RPMI8226 (cell line): Measurements from ENCODE around the gene ABCA8.
"Not testable (repeated sequence)": the region's sequence is repeated elsewhere in the genome, so short reads cannot be mapped to it uniquely, and the experiment has no call there.

Experiments
- DNase-seq: peaks from one replicate; pipeline ENCODE4 v3.0.0-alpha.2; 2015

The ABCA8 gene, protein sequence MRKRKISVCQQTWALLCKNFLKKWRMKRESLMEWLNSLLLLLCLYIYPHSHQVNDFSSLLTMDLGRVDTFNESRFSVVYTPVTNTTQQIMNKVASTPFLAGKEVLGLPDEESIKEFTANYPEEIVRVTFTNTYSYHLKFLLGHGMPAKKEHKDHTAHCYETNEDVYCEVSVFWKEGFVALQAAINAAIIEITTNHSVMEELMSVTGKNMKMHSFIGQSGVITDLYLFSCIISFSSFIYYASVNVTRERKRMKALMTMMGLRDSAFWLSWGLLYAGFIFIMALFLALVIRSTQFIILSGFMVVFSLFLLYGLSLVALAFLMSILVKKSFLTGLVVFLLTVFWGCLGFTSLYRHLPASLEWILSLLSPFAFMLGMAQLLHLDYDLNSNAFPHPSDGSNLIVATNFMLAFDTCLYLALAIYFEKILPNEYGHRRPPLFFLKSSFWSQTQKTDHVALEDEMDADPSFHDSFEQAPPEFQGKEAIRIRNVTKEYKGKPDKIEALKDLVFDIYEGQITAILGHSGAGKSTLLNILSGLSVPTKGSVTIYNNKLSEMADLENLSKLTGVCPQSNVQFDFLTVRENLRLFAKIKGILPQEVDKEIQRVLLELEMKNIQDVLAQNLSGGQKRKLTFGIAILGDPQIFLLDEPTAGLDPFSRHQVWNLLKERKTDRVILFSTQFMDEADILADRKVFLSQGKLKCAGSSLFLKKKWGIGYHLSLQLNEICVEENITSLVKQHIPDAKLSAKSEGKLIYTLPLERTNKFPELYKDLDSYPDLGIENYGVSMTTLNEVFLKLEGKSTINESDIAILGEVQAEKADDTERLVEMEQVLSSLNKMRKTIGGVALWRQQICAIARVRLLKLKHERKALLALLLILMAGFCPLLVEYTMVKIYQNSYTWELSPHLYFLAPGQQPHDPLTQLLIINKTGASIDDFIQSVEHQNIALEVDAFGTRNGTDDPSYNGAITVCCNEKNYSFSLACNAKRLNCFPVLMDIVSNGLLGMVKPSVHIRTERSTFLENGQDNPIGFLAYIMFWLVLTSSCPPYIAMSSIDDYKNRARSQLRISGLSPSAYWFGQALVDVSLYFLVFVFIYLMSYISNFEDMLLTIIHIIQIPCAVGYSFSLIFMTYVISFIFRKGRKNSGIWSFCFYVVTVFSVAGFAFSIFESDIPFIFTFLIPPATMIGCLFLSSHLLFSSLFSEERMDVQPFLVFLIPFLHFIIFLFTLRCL (N-terminal part only)

DNA sequence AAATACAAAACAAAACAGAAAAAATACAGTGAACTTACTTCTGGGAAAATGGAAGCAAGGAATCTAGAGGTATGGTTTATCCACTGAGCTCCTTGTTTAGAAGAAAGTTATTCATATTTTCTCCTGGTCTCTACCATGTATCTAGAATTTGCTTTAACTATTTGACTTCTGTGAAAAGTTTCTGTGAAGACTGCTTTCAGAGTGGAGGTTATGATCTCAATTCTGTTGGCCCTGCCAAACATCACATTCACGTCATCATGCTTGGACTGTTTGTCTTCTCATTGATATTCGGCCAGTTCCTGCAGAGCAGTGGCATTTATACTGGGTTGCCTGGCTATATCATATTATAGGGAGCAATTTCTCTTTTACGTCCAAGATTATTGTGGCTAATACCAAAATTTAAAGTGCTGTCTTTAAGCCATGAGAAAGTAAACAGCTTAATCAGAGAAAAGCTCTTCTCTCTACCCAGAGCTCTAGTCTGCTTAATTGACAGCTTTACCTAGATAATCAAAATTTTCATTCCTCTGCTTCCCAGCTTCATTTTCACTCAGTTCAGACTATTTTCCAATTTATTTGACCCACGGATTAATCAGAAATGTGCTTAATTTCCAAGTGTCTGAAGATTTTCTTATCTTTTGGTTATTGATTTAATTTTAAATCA is at the start of gene ABCA8:
Gene ABCA8 (minus strand): TSS at position 212 of the 661 bp plus-strand sequence. CDS start 13,358 bp downstream, outside the sequence.
- DNase-seq, result no peak

DNA sequence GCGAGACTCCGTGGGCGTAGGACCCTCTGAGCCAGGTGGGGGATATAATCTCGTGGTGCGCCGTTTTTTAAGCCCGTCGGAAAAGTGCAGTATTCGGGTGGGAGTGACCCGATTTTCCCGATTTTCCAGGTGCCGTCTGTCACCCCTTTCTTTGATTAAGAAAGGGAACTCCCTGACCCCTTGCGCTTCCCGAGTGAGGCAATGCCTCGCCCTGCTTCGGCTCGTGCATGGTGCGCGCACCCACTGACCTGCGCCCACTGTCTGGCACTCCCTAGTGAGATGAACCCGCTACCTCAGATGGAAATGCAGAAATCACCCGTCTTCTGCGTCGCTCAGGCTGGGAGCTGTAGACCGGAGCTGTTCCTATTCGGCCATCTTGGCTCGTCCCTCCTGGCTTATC is 49.6 kb upstream of the ABCA8 start:
- DNase-seq, result not testable (repeated sequence)

DNA sequence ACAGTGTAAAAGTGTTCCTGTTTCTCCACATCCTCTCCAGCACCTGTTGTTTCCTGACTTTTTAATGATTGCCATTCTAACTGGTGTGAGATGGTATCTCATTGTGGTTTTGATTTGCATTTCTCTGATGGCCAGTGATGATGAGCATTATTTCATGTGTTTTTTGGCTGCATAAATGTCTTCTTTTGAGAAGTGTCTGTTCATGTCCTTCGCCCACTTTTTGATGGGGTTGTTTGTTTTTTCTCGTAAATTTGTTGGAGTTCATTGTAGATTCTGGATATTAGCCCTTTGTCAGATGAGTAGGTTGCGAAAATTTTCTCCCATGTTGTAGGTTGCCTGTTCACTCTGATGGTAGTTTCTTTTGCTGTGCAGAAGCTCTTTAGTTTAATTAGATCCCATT is 44.6 kb upstream of the ABCA8 start:
- DNase-seq, result not testable (repeated sequence)

DNA sequence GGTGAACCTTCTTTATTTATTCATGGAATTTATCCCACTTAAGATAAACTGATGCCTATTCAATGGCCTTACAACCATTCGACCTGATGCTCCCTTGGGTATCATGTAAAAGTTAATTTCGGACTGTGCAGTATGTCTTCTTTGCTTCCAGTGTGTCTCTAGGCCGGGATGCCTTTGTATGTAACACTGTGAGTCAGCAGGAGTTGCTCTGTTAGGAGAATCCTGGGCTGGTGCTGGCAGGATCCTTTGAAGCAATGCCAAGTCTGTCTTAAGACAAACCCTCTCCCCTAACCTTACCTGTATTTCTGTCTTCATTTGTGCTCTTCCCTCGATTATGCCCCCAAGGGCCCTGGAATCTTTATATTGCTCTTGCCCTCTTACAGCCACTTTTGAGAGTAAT is 37.9 kb upstream of the ABCA8 start:
- no peak for DNase-seq

DNA sequence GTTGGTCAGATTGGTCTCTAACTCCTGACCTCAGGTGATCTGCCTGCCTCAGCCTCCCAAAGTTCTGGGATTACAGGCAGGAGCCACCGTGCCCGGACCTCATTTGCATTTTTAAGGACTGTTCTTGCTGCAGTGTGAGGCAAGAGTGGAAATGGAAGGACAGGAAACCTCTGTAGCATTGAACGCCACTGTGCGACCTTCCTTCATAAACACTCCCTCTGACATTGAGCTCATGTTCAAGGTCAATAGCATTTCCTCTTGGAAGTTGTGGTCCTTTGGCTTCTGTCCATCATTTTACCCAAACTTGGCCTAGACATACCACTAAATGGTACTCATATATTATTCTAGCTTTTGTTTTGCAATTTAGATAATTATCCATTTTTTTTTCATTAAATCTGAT is 32.8 kb upstream of the ABCA8 start:
- DNase-seq, result no peak

DNA sequence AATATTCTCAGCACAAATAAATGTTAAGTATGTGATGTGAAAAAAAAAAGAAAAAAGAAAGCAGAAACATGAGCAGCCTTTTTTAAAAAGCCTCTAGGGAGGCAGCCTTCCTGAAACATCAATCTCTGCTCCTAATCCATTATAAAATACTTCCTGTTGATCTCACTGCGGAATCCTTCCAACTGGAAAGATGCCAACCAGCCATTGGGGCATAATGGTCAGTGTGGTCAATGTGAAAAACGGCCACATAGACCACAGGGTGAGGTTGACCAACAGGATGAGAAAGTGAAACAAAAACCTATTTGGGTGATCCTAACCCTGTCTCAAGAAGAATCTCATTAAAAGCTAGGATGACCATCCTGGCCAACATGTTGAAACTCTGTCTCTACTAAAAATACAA is 26.1 kb upstream of the ABCA8 start:
- no peak for DNase-seq

DNA sequence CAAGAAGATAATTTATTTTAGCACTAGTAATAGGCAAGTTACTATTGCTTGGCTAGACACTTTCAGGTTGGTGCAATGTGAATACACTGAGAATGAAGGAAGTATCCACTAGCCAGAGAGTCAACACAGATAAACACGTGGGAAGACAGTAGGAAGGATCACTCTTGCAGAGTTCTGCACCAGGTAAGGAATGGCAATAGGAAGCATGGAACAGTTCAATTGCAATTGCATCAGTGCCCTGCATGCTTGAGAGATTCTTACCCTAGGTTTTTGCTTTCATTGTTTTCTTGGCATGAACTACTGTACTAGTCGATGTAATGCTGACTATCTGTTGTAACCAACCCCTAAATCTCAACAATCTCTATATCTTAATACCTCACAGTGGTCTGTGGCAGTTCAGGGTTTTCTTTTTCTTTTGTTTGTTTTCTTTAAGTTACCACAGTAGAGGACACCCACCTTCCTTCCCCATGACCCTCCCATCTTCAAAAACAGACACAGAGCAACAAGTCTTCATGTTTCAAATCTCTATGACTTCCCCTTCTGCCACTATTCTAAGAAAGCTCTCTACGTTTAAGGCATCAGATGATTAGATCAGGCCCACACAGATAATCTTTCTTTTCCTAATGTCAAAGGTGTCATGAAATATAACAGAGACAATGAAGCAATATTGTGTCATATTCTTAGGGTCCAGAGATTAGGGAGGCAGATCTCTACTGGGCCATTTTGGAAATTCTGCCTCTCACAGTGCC is 18.1 kb upstream of the ABCA8 start:
- DNase-seq, result no peak

DNA sequence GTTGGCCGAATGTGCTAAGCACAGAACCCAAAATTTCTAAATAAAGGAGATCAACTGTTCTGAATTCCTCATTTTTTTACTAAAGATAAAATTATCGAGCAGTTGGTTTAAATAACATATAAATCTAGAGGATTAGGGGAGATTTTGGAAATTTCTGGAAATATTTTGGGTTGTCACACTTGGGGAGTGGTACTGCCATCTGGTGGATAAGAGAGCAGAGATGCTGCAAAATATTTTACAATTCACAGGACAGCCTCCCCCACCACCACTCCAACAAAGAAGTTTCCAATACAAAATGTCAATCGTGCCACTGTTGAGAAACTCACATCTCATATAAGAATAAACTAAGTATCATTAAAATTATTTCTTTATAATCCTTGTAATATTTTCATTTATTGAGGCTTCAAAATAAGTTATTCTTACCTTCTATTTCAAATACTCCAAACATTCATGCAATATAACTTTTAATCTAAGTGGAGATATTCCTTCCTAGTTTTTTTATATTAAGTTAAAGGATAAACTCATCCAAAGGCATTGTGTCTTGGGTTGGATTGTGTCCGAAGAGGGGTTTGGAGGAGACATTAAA is 17.0 kb upstream of the ABCA8 start:
- DNase-seq, result peak; percentile 14

DNA sequence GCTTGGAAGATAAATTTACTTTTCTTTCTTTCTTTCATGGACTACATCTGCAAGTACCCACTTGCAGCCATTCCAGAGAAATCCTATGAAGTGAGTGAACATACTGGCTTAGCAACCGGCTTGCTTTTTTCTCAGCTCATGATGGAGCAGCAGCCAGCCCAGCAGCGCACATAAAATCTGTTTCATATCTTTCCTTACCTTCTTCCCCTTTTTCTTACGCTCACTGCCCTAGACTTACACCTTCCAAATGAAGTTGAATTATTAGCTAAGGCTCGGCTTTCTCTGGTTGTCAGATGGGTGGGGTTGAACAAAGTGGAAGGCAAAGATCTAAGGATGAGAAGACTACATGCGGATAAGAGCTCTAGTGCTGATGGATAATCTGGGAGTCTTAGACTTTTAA is 13.9 kb upstream of the ABCA8 start:
- DNase-seq, result no peak

DNA sequence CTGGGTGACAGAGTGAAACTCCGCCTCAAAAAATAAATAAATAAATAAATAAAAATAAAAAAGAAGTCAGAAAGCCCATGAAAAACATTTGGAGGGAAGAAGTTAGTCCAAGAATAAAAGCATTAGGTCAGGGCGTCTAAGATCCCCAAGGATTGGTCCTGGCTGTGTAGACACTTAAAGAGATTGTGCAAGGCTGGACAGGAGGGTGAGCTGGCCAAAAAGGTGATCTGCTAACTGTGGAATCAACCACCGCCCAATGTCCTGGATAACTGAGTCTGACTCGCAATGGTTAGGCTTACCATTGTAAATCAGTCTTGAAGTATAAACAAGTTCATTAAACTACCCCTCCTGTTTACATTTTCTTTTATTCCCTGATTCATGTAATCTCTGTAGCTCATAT is 8.8 kb upstream of the ABCA8 start:
- no peak for DNase-seq

DNA sequence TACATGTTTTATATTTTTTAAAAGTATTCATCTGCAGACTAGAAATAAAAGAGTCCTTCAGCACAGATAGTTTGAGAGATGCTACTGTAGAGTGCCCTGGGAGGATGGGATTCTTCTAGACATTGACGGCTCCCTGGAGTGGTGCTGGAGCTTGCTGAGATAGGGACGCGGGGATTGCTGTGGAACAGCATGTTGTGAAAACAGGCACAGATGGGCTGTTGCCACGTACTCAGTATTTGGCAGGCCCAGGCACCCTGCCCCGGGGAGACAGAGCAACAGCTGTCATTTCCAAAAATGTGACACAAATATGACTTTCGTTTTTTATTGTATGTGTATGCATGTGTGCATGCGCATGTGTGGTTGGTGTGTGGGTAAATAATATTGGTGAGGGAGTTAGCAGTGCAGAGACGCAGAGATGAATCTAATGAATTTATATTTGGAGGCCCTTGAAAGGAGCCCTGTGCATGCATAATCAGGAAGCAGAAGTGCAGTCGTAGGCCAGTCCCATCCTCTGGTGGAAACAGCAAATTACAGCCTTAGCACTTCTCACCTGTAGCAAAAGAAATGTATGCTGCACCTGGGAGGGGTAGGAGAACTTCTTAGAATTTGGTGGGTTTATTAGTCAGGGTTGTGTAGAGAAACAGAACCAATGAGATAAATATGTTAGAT is 6.2 kb upstream of the ABCA8 start:
- no peak for DNase-seq

DNA sequence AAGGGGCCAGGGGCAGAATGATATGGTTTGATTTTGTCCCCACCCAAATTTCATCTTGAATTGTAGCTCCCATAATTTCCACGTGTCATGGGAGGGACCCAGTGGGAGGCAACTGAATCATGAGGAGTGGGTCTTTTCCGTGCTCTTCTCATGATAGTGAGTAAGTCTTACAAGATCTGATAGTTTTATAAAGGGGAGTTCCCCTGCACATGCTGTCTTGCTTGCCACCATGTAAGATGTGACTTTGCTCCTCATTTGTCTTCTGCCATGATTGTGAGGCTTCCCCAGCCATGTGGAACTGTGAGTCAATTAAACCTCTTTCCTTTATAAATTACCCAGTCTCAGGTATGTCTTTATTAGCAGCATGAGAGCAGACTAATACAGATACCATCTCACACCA is 3.9 kb upstream of the ABCA8 start:
- DNase-seq, result not testable (repeated sequence)

DNA sequence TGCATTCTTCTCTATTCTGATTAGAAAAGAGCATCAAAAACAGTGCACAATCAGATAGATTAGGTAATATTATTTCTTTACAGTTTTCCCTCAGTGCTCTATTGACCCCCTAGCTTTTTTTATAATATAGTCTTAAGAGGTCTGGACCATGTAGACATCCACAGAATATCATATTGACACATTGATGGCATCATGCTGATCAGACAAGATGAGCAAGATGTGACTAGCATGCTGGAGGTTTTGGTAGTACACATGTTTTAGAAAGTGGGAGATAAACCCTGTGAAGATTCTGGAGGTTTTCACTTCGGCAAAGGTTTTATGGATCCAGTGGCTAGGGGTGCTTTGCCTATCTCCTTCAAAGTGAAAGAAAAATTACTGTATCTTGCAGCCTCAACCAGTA is 2.8 kb upstream of the ABCA8 start:
- DNase-seq, result no peak

DNA sequence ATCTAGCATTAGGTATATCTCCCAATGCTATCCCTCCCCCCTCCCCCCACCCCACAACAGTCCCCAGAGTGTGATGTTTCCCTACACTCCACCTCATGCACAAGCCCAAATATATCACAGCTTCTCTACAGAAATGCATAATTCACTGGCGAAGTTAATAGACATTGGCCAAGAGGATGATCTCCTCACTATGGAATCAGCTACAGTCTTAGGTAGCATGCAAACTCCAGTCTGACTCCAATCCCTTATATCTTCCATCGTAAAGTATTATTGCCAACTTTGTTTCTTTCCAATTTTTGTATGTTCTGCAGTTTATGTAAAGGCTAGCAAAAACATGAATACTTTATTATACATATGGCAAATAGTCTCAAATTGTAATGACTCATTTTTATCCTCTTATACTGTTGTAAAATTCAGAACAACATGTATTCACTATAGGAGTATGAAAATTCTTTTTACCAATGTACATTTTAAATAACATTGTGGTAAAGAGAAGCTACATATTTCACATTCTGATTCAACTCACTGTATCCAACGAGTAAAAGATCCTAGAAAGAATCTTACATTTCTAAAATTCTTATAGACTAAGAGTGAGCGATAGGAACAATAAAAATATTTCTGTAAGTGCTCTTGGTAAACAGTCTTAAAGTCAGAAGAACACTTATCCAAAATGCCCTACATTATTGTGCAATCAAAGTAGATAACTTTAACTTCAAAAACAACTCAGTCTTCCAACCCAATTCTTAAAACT is 871 bp downstream of the ABCA8 start:
- DNase-seq, result no peak

DNA sequence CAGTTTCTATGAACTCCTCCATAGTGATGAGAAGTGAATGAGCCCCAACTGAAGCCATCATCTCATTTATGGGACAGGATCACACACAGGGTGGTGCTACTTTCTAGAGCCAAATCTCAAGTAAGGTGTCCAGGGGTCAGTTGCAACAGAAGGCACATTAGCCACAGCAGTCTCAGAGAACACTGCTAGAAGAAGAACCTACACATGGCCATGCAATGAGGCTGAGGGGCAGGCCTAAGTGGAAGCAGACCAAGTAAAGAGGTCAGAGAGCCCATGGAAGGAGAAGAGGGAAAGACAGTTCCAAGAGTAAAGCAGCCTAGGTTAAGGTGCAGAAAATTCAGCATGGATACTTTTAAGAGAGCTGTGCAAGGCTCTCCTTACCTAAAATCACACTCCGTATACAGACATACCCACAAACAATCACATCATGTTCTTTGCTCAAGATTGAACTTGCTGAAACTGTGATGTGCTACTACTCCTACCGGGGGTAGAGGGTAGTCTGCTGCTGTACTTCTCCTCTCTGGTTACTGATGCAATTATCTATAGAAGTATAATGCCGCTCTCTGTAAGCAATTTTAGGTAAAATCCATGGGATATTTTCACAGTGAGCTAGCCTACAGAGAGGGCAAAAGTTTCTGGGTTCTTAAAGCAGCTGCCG is 1.7 kb downstream of the ABCA8 start:
- DNase-seq, result no peak

DNA sequence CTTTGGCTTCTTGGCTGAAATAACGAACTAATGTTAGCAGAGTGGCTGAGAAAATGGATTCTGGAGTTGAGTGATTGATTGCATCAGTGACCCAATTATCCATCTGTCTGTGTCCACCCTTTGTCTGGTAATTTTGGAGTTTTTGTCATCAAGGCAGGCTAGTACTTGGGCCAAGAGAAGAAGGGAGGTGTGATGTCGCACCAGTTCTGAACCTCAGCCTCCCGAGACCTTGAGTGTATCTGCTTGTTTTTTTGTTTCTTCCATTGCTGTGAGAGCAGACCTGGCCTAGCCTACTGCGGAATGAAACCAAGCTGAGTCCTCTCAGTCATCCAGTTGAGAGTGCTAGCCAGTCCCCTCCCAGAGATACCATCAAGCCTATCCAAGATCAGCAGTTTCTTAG is 4.5 kb downstream of the ABCA8 start:
- no peak for DNase-seq

DNA sequence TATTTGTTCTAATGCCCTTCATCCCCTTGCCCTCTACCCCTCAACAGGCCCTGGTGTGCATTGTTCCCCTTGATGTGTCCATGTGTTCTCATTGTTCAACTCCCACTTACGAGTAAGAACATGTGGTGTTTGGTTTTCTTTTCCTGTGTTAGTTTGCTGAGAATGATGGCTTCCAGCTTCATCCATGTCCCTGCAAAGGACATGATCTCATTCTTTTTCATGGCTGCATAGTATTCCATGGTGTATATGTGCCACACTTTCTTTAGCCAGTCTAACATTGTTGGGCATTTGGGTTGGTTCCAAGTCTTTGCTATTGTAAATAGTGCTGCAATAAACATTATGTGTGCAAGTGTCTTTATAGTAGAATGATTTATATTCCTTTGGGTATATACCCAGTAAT is 7.3 kb downstream of the ABCA8 start:
- DNase-seq, result not testable (repeated sequence)

DNA sequence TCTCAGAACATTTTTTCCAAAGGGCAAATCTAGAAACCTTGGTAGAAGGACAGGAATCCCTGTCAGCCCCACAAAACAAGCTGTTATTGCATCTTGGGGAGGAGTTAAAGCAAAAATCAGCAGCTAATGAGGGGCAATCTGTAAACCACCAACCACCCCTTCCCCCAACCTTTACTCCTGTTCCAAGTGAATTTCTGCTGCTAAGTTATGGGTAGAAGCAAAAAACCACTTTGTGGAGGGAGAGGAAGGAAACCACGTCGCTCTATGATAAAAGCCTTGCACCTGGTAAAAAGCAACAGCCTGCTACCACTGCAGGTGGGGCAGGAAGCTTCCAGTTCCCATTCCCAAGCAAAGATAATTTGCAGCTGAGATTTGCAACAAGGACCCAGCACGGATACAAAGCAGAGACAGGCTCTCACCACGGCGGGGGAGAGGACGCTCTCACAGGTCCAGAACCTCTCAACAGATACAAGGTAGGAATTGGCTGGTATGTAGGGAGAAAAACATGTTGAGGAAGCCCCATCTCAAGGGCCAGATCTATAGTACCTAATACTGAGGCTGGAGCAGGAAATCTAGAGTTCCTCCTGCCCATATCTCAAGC is 10.7 kb downstream of the ABCA8 start:
- DNase-seq, result no peak

DNA sequence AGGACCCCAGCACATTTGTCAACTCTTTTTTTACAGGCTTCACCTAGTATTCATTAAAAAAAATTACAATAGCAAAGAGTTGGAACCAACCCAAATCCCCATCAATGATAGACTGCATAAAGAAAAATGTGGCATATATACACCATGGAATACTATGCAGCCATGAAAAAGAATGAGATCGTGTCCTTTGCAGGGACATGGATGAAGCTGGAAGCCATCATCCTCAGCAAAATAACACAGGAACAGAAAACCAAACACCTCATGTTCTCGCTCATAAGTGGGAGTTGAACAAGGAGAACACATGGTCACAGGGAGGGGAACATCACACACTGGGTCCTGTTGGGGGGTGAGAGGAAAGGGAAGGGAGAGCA is 11.4 kb downstream of the ABCA8 start:
- DNase-seq, result not testable (repeated sequence)
